Osteocyte (in vitro differentiated cells): ENCODE data around the gene C4B. TPM values are rescaled to one million over a fixed set of nuclear protein-coding genes. Genes with fewer than 3 reads are reported as not detected.

Source experiments
- DNase-seq: peaks from one replicate; pipeline ENCODE4 v3.0.0; 2021; ENCODE audit warnings: mixed read lengths; ENCODE audit not compliant: unreplicated experiment; ENCODE audit errors: extremely low spot score
- H3K27ac Mint-ChIP-seq: one replicate; pipeline ENCODE4 v1.8.0; 2021; ENCODE audit warnings: mild to moderate bottlenecking, mixed read lengths; ENCODE audit not compliant: unreplicated experiment
- H3K27me3 Mint-ChIP-seq: one replicate; pipeline ENCODE4 v1.8.0; 2021; ENCODE audit warnings: mixed read lengths; ENCODE audit not compliant: unreplicated experiment
- H3K36me3 Mint-ChIP-seq: one replicate; pipeline ENCODE4 v1.8.0; 2021; ENCODE audit warnings: mixed read lengths; ENCODE audit not compliant: unreplicated experiment
- H3K4me1 Mint-ChIP-seq: one replicate; pipeline ENCODE4 v1.8.0; 2021; ENCODE audit warnings: mixed read lengths; ENCODE audit not compliant: unreplicated experiment
- H3K4me3 Mint-ChIP-seq: one replicate; pipeline ENCODE4 v1.8.0; 2021; ENCODE audit warnings: mild to moderate bottlenecking, moderate library complexity, mixed read lengths; ENCODE audit not compliant: unreplicated experiment
- H3K9me3 Mint-ChIP-seq: one replicate; pipeline ENCODE4 v1.8.0; 2021; ENCODE audit warnings: mixed read lengths; ENCODE audit not compliant: unreplicated experiment
- CTCF ChIP-seq: fragments of 200-600 bp; sonication (generic); IDR thresholded peaks from 2 replicates; pipeline ENCODE4 v1.5.0; 2021; ENCODE audit warnings: antibody characterized with exemption, mild to moderate bottlenecking, moderate library complexity
- total RNA-seq: library from RNA; stranded (reverse); gene quantifications from 2 replicates; pipeline ENCODE4 v1.2.1, GENCODE V29; 2021

C4B gene
- total RNA-seq, 1 donor from 2014 or later: 10.5 TPM

GRCh38 chr6:32073613-32074012 is 59.0 kb downstream of the C4B start:
- Mint-ChIP-seq H3K27ac (no peak overlapping the region), H3K4me1 (peaks cover 41% of the 10 kb centered on the region), H3K36me3 (no peaks in the 10 kb centered on the region), H3K9me3 (no peaks in the 10 kb centered on the region), H3K27me3 (peaks cover 3% of the 10 kb centered on the region), H3K4me3 (no peak overlapping the region)
- TF ChIP-seq CTCF: no peak
- no peak for DNase-seq

- Mint-ChIP-seq H3K4me3 (no peak overlapping the region), H3K27ac (no peak overlapping the region), H3K9me3 (no peaks in the 10 kb centered on the region), H3K36me3 (no peaks in the 10 kb centered on the region), H3K27me3 (peaks cover 3% of the 10 kb centered on the region), H3K4me1 (peaks cover 50% of the 10 kb centered on the region)
- DNase-seq: no peak
- no peak for TF ChIP-seq CTCF
These were observed 60.5 kb downstream of the C4B start for GRCh38 chr6:32074996-32075532.

- no peak overlapping the region for H3K4me3 Mint-ChIP-seq
- H3K27ac Mint-ChIP-seq: no peak overlapping the region
- no peaks in the 10 kb centered on the region for H3K27me3 Mint-ChIP-seq
- DNase-seq: no peak
- peaks cover 52% of the 10 kb centered on the region for H3K4me1 Mint-ChIP-seq
- TF ChIP-seq CTCF: no peak
- H3K9me3 Mint-ChIP-seq: no peaks in the 10 kb centered on the region
- no peaks in the 10 kb centered on the region for H3K36me3 Mint-ChIP-seq
These were observed 61.2 kb downstream of the C4B start for GRCh38 chr6:32075781-32076180.

DNA sequence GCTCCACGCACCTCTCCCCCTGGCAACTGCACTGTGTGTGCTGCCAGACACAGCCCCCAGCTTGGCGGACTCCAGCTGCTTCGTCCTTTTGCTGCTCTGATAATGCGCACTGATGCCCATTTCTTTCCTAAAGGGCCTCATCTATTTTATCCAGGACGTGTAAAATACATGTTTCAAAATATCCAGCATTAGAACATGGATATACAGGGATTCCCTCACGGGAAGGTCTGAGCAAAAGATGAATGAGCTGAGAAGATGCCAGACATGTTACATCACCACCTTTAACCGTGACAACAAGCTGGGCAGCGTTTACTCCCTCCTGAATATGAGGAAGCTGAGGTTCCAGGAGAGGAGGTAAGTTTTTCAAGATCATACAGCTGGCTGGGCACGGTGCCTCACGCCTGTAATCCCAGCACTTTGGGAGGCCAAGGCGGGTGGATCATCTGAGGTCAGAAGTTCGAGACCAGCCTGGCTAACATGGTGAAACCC is 61.8 kb downstream of the C4B start:
- Mint-ChIP-seq H3K36me3 (no peaks in the 10 kb centered on the region), H3K4me1 (peaks cover 54% of the 10 kb centered on the region), H3K4me3 (no peak overlapping the region), H3K9me3 (no peaks in the 10 kb centered on the region), H3K27me3 (no peaks in the 10 kb centered on the region), H3K27ac (peak overlapping the region; percentile 28)
- DNase-seq: no peak
- no peak for TF ChIP-seq CTCF

DNA sequence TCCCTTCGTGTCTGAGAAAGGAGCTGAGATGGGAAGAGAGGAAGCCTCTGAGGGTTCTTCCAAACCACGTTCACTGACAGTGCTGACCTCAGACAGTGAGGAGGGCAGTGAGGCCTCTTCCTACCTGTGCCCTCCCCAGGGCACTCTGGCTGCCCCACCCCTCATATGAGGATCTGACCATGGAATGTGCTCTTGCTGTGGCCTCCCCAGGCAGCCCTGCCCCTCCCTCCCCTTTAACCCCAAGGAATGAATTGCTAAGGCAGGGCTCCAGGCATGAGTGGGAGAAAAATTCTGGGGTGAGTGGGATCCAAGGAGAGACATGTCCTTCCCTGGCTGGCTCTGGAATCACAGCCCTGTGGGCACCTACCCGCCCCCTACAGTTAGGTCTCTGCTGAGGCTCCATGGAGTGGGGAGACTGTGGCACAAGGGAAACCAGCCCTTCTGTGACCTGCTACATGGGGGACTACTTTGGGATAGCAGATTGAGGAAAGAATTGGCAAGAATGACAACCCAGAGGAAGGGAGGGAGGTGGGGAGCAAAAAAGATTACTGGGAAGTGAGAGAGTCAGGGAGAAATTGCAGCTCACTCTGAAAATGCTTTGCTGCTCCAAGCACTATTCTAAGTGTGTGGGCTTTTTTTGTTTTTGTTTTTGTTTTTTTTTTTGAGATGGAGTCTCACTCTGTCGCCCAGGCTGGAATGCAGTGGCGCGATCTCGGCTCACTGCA is 65.1 kb downstream of the C4B start:
- no peak for DNase-seq
- no peak overlapping the region for H3K4me3 Mint-ChIP-seq
- H3K27me3 Mint-ChIP-seq: no peaks in the 10 kb centered on the region
- no peaks in the 10 kb centered on the region for H3K36me3 Mint-ChIP-seq
- TF ChIP-seq CTCF: no peak
- no peaks in the 10 kb centered on the region for H3K9me3 Mint-ChIP-seq
- peak overlapping the region; percentile 64 for H3K27ac Mint-ChIP-seq
- H3K4me1 Mint-ChIP-seq: peaks cover 59% of the 10 kb centered on the region
